Activated T-cell treated with anti-CD3 and anti-CD28 coated beads for 4 hours (primary cell): ENCODE measurements around the gene BMPER.

Experiments
- DNase-seq: peaks from one replicate; pipeline ENCODE4 v3.0.0-alpha.2; 2020

Gene BMPER

GRCh38 chr7:33892945-33893344, 12.4 kb upstream of the BMPER start:
- no peak for DNase-seq

- DNase-seq: no peak
These were observed 12.0 kb upstream of the BMPER start for GRCh38 chr7:33893377-33893776.

- peak; percentile 50 for DNase-seq
These were observed 10.1 kb upstream of the BMPER start for GRCh38 chr7:33895025-33895804.

- no peak for DNase-seq
These were observed 4.8 kb upstream of the BMPER start for GRCh38 chr7:33900501-33900900.

GRCh38 chr7:33901199-33901598, 4.1 kb upstream of the BMPER start:
- no peak for DNase-seq

DNA sequence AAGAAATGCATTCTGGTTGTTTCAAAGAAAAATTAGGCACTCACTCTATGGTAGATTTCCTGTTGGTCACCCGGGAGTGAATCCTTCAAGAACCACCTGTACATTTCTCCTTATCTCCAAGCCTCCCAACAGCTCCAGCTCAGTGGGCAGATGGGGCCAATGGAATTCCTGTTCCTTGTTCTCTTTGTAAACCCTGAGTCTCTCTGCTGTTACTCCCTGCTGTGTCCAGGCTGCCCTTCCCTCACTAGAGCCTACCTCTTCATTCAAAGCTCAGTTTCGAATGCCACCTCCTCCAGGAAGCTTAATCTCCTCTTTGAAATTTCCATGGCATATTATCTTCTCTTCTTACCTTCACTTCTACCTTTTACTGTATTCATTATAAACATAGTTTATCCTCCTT, 3.5 kb upstream of the BMPER start:
- DNase-seq: no peak

- DNase-seq: no peak
These were observed 2.6 kb upstream of the BMPER start for GRCh38 chr7:33902746-33903145.

DNA sequence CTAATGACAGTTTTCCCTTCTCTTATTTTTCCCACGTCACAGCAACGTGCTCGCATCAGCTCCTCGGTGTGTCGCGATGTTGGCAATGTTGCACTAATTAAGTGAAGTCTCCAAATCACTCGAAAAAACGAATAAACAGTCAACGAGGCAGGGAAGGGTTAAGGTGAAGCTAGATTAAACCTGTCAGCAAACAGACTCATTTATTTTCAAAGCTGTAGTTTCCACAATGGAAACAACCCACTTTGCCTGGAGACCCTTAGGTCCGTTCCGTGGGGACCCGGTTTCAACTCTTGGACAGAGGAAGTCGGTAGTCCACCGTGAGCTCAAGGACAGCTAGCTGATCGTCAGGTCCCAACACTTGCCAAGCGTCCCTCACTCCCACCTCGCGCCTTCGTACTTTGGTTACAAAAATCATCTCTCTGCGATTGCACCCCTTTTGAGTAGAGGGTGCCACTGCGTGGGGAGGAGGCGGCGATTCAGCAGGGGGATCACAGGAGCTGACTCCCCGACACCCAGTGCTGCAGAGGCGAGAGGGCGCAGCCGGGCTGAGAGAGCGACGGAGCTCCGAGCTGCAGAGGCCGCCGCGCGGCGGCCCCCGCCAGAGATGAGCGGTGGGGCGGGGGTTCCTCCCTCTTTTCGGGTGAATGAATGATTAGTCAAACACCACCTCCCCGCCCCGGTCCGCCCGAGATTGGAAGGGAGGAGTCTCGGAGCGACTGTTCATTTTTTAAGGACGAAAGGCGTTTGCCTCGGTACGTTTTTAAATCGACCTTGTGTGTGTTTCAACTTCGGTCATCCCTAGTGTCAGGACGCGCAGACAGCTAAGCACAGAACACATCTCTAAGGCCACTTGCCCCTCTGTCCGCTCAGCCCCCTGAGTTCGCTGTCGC, 1.3 kb upstream of the BMPER start:
- DNase-seq: no peak

GRCh38 chr7:33904681-33905388, 504 bp upstream of the BMPER start:
- no peak for DNase-seq

DNA sequence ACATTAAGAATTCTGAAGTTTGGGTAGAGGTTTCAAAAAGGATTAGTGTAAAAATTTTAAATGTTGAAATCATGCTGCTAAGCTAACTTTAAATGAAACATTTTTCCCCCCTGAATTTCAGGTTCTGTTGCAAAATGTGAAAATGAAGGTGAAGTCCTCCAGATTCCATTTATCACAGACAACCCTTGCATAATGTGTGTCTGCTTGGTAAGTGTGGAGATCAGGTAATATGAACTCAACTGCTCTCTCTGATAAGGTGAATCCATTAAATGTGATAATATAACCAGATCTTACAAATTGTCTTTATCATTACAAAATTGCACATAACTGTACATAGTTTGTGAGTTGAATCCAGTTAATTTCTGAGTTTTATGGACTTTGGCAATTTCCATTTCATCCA, 1.4 kb downstream of the BMPER start:
- no peak for DNase-seq

GRCh38 chr7:33907625-33908024, 2.3 kb downstream of the BMPER start:
- DNase-seq: no peak

GRCh38 chr7:33909318-33909717, 4.0 kb downstream of the BMPER start:
- DNase-seq: no peak

- DNase-seq: no peak
These were observed 4.4 kb downstream of the BMPER start for GRCh38 chr7:33909755-33910154.

GRCh38 chr7:33910756-33911155, 5.4 kb downstream of the BMPER start:
- no peak for DNase-seq

- DNase-seq: no peak
These were observed 11.2 kb downstream of the BMPER start for GRCh38 chr7:33916357-33917081.

GRCh38 chr7:33917661-33918060, 12.3 kb downstream of the BMPER start:
- no peak for DNase-seq

DNA sequence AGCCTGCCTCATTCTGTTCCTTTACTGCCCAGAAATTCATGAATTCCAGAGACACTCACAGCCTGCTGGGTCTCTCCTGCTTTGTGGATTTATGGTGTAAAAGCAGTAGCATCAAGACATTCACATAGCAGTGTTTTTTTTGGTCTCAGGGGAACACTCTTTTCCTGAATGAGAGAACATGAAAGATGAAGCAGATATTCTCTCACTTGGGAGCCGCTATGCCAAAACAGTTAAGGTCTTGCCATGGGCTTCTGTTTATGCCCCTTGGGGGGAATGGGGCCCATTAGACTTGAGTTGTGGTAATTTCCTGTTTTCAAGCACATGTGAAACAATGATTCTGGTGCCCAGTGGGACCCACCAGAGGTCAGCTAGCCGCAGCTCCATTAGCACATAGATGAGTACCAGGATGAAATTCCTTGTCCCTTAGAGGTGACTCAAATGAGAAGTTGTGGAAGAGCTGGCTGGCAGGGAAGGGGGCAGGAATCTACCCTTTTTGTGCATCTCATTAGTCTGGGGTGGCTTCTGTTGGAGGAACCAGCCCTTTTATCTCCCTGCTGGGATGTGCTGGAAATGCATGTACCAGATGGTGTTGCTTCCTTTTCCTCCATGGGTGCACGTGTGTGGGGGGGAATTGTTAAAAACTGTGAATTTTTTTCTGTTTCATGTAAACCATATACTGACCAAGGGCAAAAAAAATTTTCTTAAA, 13.3 kb downstream of the BMPER start:
- no peak for DNase-seq

DNA sequence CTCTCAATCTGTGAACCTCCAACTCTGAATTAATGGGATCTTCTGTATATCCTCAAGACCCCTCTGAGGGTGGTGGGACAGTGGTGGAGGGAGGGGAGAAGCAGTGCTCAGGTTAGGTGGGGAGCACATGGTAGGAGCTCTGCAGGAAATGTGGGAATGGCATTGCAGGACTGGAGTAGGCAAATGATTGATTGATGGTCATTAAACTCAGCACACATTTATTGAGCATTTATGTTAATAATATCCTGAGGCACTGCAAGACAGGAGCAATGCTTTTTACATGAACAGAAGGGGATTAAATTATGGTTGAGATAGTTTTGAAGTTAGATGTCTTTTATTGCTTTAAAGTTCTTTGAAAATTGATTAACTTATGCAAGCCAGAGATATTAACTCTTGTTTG, 14.1 kb downstream of the BMPER start:
- DNase-seq: no peak

DNA sequence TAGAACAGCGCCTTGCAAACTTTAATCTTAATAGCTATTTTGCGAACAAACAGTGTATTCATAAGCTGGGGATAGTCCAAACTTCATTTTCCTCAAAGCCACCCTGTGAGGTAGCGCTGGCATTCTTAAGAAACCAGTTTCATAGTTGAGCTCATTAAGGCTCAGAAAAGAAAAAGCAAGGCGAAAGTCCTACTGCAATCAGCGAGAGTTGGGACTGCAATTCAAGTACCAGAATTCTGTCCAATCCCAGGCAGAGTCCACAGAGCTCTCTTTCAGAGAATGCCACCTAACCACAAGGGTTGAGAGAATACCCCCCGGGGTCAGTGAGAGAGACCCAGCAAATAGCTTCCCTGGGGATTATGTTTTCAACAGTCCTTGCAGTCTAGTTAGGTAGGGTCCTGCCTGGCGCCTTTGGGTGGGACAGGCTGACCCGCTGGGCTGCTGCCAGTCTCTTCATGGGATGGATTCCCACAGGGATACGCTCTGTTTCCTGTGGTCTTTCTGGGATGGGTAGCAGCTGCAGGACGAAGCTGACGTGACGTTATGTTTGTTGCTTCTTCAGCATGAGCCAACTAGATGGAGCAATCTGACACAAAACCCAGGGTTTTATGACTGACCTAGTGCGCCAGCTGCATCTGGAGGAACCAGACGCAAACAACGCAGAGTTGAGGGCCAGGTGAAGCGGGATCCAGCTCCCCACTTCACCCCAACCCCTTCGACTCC, 16.0 kb downstream of the BMPER start:
- no peak for DNase-seq

- no peak for DNase-seq
These were observed 17.5 kb downstream of the BMPER start for GRCh38 chr7:33922820-33923219.

DNA sequence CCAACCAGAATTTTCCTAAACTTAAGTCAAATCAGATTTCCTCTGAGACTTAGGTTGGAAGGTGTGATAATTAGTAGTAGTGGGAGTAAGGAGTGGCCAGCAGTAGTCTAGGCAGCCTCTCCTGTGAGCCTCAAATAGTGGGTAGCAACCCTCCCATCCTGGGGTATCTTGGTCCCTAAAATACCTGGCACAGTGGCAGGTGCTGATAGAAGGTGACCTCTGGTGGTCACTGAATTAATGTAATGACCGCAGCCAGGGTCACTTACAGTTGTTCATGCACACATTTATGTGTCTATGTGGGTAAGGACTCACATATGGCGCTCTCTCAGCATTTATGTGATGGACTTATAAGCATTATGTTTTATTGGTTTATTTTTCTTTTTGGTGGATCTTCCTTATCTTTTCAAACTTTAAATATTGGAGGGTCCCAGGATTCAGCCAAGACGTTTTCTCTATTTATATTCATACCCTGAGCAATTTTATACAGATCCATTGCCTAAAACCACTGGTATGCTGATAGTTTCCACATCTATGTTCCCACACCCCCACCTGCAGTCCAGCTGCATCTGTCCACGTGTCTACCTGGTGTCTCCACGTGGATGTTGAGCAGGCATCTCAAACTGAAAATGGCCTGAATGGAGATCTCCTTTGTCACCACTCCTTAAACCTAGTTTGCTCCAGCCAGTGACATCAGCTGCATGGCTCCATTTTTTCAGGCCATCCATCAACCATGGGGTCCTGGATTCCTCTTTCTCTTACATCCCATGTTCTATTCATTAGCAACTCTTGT, 18.3 kb downstream of the BMPER start:
- DNase-seq: no peak
